8988T (cell line): ENCODE results near the gene CFAP74.

ENCODE experiments used
- DNase-seq: peaks from one replicate; pipeline ENCODE4 v3.0.0; 2011

Gene CFAP74

GRCh38 chr1:2003541-2004131, at the start of gene CFAP74:
Gene CFAP74, minus strand, starts transcription at chr1:2003786. Its CDS starts 12,830 bp downstream, at chr1:1990956.
- DNase-seq = no peak

DNA sequence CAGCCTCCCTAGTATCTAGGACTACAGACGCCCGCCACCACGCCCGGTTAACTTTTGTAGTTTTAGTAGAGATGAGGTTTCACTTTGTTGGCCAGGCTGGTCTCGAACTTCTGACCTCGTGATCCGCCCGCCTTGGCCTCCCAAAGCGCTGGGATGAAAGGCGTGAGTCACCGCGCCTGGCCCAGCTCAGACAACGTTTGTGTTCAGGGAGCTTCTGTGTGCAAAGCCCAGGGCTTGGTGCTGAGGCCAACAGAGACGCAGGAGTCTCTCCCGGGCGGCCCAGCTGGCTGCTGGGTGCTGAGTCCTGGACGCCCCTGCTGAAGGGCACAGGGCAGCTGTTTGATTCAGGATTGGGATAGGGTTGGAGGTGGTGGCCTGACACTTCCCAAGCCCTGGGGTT, 49.6 kb upstream of the CFAP74 start:
- DNase-seq = no peak

DNA sequence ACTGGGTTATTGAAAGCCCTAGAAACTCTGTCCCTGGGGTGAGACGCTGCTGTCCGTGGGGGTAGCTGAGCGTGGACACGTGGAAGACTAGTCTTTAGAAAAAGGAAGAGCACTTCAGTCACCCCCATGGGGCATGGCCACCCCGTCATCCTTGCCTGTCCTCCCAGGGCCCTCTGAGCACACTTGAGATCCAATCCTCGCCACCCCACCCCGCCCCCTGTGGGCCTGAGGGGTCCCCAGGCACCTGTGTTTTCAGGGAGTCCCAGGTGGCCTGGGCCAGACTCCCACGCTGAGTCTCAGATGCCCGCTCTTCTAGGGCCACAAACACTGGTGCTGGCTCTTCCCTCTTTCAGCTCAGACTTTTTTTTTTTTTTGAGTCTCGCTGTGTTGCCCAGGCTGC, 49.2 kb upstream of the CFAP74 start:
- DNase-seq = no peak

DNA sequence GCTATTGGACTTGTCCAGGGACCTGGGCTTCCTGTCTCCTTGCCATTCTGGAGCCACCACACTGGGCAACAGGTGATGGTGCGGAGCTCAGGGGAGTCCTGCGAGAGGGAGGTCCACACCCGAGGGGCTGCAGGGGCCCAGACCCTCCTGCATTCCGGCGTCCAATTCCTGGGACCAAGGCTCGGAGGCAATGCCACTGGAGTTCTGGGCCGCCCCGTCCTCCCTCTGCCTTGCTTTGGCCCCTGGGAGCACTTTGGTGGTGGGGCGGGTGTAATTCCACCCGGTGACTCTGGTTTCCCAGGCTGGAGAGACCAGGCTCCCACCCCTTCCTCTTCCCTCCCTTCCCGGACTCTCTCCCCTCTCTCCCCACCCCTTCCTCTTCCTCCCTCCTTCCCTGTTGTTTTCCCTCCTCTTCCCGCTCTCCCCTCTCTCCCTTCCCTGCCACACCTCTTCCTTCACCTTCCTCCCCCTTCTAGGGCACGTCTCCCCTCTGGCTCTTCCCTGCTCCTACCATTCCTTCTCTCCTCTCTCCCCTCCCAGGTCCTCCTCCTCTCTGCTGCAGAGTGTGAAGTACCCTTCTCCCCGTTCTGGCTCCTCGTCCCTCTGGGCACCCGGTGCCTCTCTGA, 48.6 kb upstream of the CFAP74 start:
- DNase-seq = no peak

GRCh38 chr1:2050793-2051682, 47.5 kb upstream of the CFAP74 start:
- no peak for DNase-seq

DNA sequence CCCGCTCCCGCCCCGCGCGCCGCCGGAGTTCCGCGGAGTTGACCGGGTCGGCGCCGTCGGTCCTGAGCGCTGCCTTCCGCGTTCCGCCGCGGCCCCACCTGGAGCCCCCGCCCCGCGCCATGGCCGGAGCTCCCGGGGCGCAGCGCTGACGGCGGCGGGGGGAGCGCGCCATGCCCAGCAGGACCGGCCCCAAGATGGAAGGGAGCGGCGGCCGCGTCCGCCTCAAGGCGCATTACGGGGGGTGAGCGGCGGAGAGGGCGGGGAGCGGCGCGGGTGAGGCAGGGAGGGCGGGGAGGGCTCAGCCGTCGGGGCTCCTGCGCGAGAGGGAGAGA, 46.8 kb upstream of the CFAP74 start:
- no peak for DNase-seq

- DNase-seq = peak; percentile 86
These were observed 46.3 kb upstream of the CFAP74 start, which contains the start of gene PRKCZ for GRCh38 chr1:2049718-2050431. Gene PRKCZ, plus strand, starts transcription at chr1:2050411. Its CDS starts 220 bp downstream, at chr1:2050631.

DNA sequence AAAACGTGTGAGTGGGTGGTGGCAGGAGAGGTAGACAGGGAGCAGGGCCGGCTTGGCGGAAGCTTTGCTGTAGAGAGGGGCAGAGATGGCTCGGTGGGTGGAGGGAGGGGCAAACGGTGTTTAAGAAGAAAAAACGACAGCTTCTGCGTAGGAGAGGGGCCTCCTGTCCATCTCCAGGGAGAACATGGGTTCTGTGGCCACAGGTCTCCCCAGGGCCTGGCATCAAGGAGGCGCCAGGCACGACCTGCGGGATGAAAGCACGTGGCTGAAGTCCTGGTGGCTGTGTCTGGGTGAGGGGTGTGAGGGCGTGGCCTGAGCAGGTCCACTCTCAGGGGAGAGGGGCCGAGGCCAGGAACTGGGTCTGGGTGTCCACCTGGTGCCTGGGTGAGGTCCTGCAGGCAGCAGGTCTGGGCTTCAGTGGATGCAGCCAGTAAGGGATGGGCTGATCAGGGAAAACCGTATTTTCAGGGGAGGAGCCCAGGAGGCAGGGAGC, 45.7 kb upstream of the CFAP74 start:
- peak; percentile 69 for DNase-seq

DNA sequence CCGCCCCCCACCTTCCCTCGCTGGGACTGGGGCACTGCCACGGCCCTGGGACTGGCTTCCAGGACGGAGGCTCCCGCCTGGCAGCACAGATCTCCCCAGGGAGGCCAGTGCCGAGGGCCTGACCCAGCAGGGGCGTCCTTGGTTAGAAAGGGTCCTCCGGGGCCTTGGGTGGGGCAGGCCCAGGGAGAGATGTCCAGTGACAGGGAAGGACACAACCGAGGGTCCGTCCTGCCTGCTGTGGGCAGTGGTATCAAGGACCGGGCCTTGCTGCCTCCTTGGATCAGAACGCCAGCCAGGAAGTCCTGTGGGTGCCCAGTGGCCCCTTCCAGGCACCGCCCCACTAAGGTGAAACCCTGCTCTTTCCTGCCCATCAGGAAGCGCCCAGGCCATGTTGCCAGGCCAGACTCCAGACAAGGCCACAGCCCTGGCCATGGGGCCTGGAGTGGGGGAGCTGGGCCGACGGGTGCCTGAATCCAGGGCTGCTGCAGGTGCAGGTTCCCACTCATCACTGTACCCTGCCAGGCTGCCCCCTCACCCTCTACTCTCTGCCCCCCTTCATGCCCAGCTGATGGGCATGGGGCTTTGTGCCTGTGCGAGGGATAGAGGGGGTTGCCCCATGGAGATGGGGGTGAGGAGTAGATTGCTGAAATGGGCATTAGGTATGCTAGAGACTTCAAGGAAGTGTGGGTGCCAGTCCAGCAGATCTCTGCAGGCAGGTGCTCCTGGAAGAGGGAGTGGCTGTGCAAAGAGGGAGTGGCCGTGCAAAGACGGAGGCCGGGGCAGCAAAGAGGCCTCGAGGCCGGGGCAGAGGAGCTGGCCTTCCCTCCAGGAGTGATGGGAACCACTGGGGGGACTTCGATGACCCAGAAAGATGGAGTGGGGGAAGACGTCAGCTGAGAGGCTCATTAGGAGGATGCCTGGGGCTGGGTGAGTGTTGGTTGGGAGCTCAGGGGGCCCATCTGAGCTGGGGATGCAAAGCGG, 44.5 kb upstream of the CFAP74 start:
- no peak for DNase-seq

DNA sequence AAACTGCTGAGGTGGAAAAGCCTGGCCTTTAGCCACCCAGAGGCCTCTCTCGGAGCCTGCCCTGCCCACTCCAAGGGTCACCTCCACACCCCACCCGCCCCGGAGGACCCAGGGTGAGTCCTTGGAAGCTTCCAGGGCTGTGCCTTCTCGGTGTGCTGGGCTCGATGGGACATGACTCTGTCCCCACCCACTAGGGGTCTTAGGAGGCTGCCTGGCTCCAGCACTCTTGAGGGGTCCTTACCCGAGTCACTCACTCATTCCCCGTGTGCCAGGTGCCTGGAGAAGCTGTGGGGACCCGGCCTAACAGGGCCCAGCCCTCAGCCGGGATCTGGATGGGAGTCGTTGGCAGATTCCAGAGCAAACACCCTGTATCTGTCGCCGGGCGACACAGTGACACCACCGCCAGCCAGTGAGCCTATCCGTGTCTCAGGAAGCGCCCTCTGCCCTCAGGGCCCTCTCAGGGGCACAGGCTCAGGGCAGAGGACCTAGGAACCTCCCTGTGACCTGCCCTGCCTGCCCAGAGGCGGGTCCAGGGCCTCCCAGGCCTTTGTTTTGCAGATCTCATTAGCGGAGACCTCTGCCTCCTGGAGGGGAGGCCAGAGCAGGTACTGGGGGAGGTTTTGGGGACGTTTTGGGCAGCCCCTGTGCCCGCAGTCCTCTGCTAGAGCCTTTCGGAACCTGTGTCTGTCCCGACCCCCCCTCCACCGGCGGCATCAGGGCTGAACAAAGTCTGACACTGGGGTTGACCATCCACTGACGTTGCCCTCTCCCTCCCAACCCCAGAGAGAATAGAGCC, 43.6 kb upstream of the CFAP74 start:
- no peak for DNase-seq

- DNase-seq = peak; percentile 90
These were observed 42.8 kb upstream of the CFAP74 start for GRCh38 chr1:2046174-2046917.

- no peak for DNase-seq
These were observed 42.0 kb upstream of the CFAP74 start for GRCh38 chr1:2045468-2046173.

DNA sequence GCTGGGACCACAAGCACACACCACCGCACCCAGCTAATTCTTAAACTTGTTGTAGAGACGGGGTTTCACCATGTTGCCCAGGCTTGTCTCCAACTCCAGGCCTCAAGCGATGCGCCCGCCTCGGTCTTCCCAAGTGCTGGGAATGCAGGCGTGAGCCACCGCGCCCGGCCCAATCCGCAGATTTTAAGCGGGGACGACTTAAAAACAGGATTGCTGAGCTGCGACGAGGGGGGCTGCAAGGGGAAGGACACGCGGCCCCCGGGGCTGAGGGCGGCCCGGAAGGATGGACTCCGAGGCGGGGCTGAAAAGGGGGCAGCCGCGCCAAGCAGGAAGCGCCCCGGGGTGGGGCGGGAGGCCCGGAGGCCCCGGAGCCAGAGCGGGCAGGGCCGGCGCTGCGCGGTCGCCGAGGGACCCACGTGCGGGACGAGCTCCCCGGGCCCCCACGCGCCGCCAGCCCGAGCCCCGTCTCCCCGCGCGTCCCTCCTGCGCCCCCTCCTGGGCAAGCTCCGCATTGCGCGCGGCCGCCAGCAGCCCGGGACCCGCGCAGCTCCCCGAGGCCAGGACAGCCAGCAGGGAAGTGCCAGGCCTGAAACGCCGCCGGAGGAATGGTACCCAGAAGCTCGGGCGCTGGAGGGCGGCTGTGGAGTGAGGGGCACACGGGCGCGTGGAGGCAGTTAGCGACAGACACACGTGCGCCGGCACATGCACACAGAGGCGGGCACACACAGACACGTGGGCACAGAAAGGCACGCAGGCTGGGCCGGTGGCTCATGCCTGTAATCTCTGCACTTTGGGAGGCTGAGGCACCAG, 41.1 kb upstream of the CFAP74 start:
- peak; percentile 86 for DNase-seq

- DNase-seq = no peak
These were observed 40.3 kb upstream of the CFAP74 start for GRCh38 chr1:2043886-2044285.

GRCh38 chr1:2042830-2043773, 39.5 kb upstream of the CFAP74 start:
- DNase-seq = no peak

DNA sequence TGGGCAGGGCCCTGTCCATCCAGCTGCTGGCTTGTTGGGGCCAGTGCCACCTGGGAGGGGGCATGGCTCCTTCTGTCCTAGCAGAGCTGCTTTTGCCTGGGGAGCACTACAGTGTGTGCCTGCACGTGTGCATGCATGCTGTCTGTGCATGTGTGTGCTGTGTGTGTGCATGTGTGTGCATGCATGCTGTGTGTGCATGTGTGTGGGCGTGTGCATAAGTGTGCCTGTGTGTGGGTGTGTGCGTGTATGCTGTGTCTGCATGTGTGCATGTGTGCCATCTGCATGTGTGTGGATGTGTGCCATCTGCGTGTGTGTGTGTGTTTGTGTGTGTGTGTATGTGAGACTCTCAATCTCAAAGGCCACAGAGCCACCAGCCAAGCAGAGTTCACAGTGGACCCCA, 38.3 kb upstream of the CFAP74 start:
- DNase-seq = no peak

GRCh38 chr1:2041305-2041704, 37.7 kb upstream of the CFAP74 start:
- no peak for DNase-seq

- no peak for DNase-seq
These were observed 35.7 kb upstream of the CFAP74 start for GRCh38 chr1:2039251-2039650.
